T47D (cell line): ENCODE data around the gene ANKRD35.
A peak's percentile ranks its signal among the peaks of the same experiment; 100 is the strongest.

ENCODE experiments used
- DNase-seq, 2 experiments: peaks; one replicate each; pipeline versions ENCODE4 v3.0.0 to v3.0.0-alpha.2; 2011 to 2012; ENCODE audit warnings: low read depth in 1 of 2, low spot score in 1 of 2
- JUND ChIP-seq: IDR thresholded peaks from 2 replicates; pipeline ENCODE4 v1.6.1; 2012; ENCODE audit warnings: low read depth
- in situ Hi-C: cut with HindIII; loops from 2 replicates; pipeline ENCODE4 v1.10.0; 2016; ENCODE audit warnings: low sequenced_read_pairs, low pct_unique_long_range_greater_than_20kb

Gene ANKRD35

DNA sequence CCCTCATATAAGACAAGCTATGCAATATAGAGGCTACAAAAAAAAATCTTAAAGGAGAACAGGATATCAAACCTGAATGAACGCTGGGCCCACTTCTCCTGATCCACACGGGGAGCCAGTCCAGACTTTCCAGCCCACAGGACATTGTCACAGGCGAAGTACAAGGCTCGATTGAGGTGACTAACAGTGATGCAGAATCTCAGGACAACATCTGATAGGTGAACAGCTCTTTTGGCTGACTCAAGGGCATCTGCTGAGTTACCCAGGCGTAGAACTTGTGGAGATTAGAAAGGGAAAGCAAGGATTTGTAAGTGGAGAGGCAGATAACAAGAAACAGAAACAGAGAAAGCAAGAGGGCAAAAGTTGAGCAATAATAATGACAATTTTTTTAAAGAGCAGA lies 31.1 kb upstream of the ANKRD35 start:
- DNase-seq, result no peak
- in situ Hi-C loops, result no loop called here
- no peak for TF ChIP-seq JUND

DNA sequence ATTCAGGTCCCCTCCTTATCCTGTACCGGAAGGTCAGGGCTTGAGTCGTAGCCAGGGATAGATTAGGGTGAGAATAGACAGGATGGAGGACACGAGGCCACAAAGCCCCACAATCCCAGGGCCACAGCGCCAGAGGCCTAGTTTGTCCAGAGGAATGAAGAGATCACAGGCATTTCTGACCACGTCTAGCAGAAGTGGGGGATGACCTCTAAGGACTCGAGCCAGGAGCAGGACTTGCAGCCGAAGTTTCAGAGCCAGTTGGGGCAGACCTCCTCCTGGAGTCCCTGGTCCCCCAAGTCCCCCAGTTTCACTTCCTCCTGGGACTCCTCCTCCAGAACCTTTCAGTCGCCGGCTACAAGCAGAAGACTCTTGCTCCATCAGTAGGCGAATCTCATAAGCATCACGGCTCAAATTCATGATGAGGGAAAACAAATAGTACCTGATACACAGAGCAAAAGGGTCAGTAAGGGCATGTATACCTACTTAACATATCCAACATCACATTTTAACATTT lies 26.5 kb upstream of the ANKRD35 start:
- no peak for DNase-seq
- in situ Hi-C loops, result no loop called here
- no peak for TF ChIP-seq JUND

DNA sequence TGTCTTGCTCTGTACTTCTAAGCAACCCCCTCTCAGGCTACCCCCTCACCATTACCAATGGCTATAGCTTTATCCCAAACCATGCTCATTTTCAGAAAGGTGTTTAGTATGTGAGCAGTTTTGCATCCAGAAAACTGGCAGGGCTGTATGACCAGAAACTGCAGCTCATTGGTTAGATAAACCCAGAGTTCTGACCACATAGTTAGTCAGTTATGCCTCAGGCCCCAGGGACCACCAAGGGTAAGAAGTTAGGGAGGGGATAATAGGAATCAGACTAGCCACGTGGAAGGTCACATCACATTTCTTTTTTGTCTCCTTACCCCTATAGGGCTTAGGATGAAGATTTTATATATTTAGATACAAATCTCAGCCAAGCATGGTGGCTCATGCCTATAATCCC lies 23.0 kb upstream of the ANKRD35 start:
- in situ Hi-C loops, result no loop called here
- TF ChIP-seq JUND, result no peak
- DNase-seq, result no peak

DNA sequence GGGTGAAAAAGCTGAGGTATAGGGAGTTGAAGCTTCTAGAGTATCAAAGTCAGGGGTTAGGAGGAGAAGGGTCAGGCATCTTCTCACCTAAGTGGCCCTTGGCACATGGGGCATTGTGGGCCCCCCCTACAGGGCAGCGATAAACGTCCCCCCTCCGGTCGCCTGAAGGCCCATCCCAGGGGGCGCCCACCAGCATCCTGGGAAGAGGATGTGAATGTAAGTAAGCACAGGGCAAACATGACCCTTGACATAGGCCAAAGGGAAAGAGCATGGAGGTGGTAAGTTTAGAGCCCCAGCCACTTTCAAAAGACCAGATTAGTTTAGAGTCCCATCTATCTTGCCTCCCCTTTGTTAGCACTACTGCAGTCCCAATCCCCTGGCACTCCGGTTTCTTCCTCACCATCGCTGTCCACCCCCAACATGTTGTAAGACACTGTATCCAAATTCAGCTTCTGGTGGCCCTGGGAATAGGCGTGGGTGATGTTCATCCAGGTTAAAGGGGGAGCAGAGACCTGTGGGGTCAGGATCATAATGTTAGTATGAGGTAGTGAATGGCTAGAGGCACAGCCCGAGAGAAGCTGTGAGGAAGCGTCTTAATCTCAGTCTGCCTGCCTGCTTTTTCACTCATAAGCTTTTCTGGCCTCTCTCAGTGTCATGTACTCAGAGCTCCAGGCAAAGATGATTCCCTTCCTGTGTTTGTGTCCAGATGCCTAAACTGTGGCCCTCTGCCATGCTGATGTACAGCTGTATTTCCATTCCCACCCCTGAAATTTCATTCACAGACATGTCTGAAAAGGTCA lies 21.5 kb upstream of the ANKRD35 start:
- in situ Hi-C loops, result no loop called here
- no peak for TF ChIP-seq JUND
- DNase-seq, result no peak

DNA sequence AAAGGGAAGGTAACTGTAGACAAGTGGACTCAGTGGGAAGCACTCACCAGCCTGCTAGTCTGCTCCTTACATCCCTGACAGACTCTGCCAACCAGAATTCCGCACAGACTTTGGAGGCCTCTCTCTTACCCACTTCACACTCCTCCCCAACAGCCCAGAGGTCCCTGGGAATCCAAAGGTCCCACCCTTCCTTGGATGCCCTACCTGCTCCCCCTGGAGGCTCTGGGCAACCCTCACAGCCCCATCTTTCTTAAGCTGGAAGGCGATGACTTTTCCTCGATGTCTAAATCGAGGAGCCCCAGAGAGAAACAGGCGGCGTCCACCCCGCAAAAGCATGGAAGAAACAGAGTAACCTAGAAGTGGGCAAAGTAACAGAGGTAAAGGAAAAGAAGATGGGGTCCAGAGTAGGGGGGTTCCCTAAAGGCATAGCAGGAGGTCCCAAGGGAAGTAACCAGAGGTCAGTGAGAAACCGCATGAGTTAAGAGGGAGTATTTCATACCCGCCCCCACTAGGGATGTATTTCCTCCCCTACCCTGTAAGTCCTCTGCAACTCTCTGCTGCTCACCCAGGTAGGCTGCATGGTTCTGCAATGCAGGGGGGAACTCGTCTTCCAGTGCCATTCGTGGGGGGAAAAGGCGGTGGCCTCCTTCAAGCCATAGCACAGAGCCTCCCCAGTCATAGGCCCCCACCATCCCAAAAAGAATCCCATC lies 15.8 kb upstream of the ANKRD35 start:
- in situ Hi-C loops, result no loop called here
- DNase-seq, result no peak
- no peak for TF ChIP-seq JUND

DNA sequence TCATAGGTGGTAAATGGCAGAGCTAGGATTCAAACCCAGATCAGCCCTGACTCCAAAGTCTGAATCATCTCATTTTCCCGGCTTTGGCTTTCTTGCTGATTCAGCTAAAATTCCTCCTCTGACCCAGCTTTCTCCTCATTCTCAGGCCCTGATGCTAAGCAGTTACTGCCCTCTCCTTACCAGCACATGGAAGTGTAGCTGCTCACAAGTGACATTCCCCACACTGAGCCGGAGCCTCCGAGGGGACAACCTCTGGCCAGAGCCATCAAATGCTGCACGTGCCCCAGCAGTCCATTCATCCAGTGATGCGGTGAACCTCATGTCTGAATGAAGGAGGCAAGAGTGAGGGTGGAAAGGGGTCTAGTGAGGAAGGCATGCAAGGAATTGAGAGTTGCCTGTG lies 13.1 kb upstream of the ANKRD35 start:
- in situ Hi-C loops, result no loop called here
- DNase-seq, result no peak
- TF ChIP-seq JUND, result no peak

DNA sequence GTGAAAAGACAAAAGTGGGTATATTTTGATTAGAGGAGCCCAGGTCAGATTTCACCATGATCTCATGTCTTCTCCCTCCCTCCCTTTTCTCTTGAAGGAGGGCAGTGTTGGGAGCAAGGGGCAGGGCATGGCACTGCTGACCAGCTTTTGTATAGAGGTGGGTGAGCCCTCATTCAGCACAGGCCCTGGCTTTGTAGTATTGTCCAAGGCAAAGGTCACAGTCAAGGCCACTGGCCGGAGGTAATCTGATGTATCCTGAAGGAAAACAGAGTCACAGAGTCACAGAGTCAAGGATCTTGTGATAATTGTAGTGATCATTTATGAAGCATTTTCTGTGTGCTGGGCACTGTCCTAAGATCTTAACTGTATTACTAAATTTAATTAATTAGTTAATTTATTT lies 12.3 kb upstream of the ANKRD35 start:
- in situ Hi-C loops, result no loop called here
- DNase-seq, result no peak
- TF ChIP-seq JUND, result no peak

DNA sequence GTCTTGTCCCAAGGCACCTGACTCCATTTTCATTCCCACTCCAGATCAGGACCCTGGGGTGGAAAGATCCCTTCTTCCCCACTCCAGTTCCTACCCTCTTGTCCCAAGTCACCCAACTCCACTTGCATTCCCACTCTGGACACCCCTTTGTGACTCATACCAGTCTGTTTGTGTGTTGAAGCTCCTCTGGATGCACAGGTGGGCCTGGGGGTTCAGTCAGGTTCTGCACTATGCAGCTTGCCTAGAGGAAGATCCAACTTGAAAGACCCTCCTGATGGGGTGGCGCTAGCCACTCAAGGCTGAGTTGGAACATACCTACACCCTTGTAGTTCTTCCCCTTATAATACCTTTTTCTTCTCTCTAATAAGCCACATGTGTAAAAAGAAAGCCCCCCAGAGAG lies 9.8 kb upstream of the ANKRD35 start:
- no peak for TF ChIP-seq JUND
- in situ Hi-C loops, result no loop called here
- DNase-seq, result no peak

DNA sequence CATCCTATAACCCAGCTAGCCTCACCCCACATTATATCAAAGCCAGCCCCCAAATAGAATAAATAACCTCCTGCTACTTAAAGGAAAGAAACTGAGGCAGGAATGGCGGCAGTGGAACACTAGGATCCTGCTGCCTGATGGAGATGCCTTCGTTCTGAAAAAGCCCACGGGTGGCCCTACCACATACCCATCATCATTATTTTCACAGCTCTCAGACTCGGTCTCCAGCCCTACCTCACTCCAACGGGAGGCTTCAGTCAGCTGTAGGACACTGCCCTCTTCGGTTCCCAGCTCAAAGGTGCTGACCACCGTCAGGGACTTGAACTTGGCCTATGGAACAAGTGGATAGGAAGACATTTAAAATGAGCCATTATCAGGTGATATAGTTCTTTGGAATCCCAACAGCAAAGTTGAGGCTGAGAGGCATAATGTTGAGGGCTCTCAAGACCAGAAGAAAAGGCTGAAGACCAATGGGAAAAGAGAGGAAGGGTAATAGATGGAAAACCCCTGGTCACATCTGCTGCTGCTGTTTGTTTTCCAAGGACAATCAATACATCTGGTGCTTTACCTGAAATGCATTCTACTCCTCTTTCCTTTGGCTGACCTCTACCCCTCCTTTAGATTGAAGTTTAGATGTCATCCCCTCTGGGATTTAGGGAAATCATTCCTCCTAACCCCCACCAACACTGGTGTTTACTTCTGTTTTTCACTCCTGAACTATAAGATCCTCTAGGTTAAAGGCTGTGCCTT lies 7.8 kb upstream of the ANKRD35 start:
- no peak for TF ChIP-seq JUND
- no peak for DNase-seq
- in situ Hi-C loops, result no loop called here

DNA sequence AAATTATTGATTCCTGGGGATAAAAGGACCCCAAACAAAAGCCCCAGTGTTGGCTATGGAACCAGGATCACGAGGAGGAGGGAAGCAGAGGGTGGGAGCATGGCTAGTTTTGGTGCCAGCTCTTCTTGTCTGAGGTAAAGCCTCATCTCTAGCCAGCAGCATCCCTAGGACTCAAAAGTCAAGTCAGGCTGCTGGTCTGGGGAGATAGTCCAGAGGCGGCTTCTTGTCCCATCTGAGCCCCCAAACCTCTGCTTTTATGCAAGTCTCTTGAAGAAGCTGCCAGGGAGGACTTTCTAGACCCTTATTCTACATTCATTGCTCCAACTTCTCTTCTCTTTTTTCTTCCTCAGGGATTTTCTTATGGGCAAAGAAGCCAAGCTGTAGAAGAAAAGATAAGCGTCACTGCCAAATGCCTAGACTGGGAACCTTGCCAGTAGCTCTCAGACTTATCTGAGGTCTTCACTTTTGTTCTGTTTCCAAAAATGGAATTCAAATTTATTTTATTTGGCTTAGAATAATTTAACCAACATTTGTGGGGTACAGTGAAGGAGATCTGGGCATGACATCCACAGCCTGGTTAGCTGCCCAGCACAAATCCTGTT lies 6.9 kb upstream of the ANKRD35 start:
- in situ Hi-C loops, result no loop called here

DNA sequence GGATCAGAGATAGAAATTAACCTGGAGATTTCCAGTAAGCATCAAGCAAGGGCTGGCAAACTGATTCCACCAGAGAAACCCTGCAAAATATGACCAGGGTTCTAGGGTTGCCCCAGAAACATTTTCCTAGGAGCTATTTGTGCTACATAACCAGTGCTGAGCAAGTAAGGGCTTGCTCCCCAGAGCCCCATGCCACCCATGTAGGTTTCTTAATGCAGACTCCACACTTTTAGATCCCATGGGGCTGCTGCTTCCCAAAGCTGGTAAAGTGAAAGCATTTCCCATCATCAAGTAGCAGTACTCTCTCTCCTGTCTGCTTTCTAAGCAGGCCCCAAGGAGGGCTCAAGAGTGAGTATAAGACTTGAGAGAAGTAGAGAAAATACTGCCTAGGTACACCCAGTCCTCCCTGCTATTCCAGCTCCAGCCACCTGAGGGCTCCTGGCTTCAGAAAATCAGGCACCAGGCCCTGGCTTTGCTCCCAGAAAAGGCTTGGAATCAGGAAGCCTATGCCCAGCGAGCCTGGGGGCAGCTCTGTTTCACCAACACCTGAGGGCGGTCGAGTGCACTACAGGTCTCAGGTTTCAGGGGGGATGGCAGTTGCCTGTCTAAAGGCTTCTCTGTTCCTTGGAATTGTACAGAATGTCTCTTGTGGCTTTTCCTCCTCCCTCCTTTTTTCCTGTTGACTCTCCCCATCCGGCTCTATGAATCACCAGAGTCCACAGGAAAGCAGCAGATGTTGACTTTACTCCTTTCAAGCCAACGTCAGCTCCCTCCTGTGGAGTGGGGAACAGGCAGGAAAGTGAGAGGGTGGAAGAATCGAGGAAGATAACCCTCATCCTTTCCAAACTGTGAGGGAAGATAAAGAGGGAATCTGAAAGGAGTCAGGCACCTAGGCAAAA lies 6.2 kb upstream of the ANKRD35 start:
- DNase-seq, result peak; percentile 88 to 100
- in situ Hi-C loops, result no loop called here
- peak; percentile 75; the same call in 1 of the 2 replicates for TF ChIP-seq JUND

More for the DNA sequence above, 6.9 kb upstream of the ANKRD35 start:
- TF ChIP-seq JUND, result no peak
- no peak for DNase-seq

DNA sequence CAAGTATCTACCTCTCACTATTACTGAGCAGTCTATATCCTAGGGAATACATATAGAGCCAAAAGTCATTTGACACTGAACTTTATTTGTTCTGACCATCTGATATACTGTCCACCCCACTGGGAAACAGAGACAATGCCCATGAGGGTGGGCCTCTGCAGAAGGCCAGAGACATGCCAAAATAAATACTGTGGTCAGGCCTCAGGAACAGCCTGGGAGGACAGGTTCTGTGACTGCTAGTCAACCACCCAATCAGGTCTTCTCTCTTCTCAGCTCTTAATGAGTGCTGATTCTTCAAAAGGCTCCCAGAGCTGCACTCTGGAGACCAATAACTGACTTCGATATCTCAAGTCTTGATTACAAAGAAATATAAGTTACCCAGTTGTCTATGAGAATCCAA lies 5.5 kb upstream of the ANKRD35 start:
- in situ Hi-C loops, result no loop called here
- peak; percentile 72 to 99 for DNase-seq
- no peak; the same call in 1 of the 2 replicates for TF ChIP-seq JUND
